ENCODE data around the gene TRAK1.

Gene TRAK1

DNA sequence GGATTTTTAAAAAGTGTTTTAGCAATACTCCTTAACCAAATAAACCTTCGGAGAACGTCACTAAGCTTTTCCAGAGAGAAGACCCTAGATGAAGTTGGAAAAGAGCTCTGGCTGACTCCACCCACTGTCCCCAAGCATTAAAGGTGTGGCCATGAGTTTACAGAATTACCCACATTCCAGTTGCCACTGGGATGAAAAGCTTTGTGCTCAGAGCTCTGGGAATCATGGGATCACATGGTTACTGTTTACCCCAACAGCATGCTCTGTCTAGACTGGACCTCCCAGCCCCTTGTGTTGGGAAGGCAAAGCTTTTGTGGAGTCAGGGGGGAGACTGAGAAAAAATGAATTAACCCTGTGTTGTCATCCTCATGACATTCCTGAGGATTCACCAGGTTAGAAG is 119.6 kb downstream of the TRAK1 start:
- no peak for DNase-seq (ENCODE audit: low read depth)

DNA sequence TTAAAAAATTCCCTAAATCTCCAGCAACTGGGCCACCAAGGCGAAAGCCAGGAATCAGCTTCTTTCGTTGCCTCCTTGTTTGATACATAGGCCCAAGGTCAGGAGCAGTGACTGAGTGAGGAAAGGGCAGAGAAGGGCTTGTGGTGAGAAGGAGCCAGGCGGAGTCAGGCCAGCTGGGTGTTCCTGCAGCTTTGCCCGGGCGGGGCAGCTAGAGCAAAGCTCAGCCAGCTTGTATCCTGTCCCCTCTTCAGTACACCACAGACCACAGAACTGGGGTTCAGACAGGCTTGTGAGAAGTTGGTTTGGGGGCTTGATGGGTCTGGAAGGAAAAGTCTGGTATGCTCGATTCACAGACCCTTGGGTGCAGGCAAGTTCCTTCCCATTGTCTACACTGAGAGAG is 122.3 kb downstream of the TRAK1 start:
- no peak for DNase-seq (ENCODE audit: low read depth)

GRCh38 chr3:42214064-42214463 is 122.9 kb downstream of the TRAK1 start:
- no peak for DNase-seq (ENCODE audit: low read depth)

GRCh38 chr3:42214565-42215283 is 123.6 kb downstream of the TRAK1 start:
- DNase-seq (ENCODE audit: low read depth), result no peak

- no peak for DNase-seq (ENCODE audit: low read depth)
Measured at GRCh38 chr3:42216302-42216701, 125.1 kb downstream of the TRAK1 start.

DNA sequence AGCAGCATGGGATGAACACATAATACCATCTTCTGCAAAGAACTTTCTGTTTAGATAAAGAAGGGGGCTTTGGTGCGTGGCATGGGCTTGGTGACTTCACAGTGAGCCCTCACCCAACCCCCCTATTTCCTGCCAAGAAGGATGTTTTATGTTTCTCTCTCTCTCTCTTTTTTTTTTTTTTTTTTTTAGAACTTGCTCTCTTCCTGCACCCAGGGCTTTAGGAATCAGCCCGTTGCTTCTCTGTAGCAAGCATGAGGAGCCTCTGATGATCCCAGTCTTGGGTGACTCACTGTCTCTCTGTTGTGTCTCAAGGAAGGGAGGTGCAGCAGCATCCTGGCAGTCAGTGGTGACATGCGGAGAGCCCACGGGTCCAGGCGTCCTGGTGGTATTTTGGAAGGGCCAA is 125.8 kb downstream of the TRAK1 start:
- DNase-seq (ENCODE audit: low read depth), result no peak

- no peak for DNase-seq (ENCODE audit: low read depth)
Measured at GRCh38 chr3:42220436-42221121, 129.4 kb downstream of the TRAK1 start.

- DNase-seq (ENCODE audit: low read depth), result no peak
Measured at GRCh38 chr3:42222942-42223693, 132.0 kb downstream of the TRAK1 start.

- no peak for DNase-seq (ENCODE audit: low read depth)
Measured at GRCh38 chr3:42224178-42224577, 133.0 kb downstream of the TRAK1 start.

DNA sequence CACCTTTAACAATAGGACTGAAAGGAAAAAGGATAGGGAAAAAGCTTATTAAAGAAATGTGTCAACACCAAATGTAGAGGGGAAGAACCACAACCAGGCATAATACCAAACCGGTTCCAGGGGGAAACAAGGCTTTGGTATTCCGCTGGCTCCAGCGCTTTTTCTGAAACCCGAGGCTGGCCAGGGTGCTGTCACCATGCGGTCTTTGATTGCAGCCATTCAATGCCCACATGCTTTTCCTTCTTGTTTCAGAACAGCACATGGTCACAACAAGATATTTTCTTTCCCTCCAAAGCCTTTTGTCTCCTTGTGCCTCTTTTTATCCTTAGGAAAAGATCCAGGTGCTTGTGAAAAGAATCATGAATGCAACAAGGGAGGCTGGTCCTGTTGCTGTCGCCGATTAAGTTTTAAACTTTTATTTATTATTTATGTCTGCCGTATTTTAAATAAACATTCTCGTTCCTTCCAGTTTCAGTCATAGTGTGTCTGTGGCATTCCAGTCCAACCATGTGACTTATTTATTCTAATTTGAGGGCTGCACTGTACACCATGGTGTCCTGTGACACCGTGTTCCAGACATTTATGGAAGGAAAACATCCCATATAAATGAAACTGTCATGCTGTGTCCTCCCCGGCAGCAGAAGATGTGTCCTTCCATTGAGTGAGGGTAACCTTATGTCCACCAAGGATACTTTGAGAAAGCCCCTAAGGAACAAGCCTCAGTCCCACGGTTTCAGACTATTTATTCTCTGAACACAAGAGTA is 133.7 kb downstream of the TRAK1 start:
- no peak for DNase-seq (ENCODE audit: low read depth)

DNA sequence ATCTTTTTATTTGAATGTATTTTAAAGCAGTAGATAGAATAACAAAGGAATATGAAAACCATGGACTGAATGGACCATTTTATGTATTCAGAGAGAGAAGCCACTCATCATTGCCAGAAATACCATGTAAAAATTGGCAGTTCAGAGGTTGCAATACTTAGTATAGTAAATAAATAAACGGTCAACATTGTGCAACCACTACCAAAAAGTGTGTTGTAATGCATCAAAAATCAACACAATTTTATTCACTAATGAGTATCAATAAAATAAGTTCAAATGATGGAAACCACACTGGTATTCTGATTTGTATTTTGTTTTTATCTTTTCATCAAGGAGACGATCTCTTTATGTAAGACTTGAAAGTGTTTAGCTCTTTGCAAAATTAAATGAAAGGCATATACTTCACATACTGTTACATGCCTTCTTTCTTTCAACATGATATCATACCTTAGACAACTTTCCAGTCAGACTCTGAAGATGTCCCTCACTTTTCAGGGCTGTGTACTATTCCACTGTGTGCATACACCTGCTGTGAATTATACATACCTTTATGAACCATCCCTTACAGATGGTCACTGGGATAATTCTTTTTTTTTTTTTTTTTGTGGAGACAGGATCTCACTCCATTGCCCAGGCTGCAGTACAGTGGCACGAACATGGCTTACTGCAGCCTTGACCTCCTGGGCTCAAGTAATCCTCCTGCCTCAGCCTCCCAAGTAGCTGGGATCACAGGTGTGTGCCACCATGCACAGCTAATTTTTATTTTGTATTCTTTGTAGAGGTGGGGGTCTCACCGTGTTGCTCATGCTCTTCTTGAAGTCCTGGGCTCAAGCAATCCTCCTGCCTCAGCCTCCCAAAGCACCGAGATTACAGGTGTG is 134.6 kb downstream of the TRAK1 start:
- no peak for DNase-seq (ENCODE audit: low read depth)

- no peak for DNase-seq (ENCODE audit: low read depth)
Measured at GRCh38 chr3:42226470-42227425, 135.6 kb downstream of the TRAK1 start.

DNA sequence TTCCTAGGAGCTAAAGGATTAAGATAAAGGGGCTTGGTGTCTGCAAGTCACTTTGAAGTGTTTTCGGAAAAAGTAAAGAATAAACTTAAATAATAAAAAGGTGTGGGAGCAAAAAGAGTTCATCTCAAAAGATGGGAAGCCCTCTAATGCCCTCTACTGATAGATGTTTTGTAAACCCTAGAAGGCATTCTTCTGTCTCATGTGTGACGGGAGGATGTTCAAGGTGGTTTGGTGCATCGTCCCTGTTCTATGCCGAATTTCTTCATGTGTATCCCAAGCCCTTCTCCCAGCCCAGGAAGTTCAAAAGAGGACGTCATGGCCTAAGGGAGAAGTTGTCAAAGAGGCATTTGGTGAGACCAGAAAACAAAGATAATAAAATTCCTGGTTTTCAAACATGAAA is 137.6 kb downstream of the TRAK1 start:
- no peak for DNase-seq (ENCODE audit: low read depth)

DNA sequence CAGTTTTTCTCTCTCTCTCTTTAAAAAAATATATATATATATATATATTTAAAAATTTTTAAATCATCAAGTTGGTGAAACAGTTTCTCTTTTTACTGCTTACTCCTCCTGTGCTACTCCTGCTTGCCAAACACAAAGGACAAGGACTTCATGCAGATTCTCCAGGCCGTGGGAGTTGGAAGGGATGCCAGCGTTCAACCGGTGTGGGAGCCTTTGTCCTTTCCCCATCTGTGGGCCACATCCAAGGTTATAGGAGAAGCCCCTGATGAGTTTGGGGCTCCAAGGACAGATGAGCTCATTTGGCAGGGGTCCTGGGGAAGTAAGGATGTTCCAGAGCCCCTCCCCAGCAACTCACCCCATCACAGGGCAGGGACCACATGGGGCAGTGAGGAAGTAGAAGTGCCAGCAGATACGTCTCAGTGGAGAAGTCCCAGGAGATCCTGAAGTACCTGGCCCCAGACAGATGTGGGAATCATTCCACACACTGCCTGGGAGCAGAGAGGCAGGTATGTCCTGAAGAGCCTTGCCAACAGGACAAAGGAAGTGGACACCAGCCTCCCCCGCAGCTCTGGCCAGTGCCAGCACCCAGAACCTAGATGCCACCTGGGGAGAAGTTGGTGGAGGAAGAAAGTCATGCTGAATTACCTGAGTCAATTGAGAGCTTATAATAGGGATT is 138.2 kb downstream of the TRAK1 start:
- DNase-seq (ENCODE audit: low read depth), result no peak

DNA sequence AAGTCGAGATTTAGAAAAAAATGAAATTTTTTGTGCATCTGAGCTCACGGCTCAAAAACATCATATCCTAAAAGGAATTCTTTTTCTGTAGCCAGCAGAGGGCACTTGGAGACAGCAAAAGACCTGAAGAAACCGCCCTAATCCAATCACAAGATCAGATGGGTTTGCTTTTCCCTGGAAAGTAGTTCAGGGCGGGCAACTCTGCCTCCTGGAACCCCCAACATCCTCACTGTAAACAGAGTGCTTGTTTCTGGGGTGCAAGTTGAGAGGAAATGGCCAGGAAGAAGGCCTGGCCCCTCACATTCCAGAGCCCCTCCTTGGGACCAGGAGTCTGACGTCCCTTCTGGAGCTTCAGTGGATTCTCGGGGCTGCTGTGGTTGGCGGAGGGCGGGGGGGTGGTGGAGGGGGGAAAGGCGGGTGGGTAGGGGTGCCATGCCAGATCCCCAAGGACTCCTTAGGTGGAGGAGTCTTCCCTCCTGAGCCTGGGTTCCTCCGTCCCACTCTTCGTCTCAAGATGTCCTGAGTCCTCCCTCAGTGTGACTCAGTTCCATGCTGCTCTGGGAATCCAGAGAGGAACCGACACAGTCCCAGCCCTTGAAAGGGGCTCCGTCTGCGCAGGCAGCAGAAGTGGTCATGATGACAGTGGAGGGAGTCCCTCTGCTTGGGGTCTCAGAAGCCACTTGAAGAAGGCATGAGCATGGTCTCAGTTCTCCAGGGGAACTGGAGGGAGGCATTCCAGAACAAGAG is 139.0 kb downstream of the TRAK1 start:
- DNase-seq (ENCODE audit: low read depth), result no peak

- no peak for DNase-seq (ENCODE audit: low read depth)
Measured at GRCh38 chr3:42230860-42231259, 139.7 kb downstream of the TRAK1 start.

- no peak for DNase-seq (ENCODE audit: low read depth)
Measured at GRCh38 chr3:42235532-42235931, 144.4 kb downstream of the TRAK1 start.

- DNase-seq (ENCODE audit: low read depth), result no peak
Measured at GRCh38 chr3:42236611-42237010, 145.5 kb downstream of the TRAK1 start.

DNA sequence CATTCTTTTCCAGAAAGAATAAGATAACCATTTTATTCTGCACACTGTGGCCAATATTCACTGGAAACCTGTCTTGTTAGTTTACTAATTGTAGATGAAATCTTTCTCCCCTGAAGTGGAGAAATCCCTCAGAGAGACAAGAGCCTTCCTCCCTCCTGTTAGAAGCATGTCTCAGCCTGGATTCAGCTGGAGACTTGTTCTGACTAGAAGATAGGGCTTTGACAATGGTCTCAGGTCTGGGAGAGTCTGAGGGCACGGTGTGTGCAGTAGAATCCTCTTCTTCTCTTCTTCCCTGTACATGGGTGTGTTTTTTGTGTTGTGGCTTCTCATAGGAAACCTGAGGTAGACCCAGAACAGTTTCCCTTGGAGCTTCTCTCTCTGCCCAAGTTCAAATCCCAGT is 154.9 kb downstream of the TRAK1 start:
- DNase-seq (ENCODE audit: low read depth), result no peak
